NCI-H1105 treated with DMSO at 0.1 percent for 48 hours (cell line): ENCODE data around the gene PTHLH.

Experiments used
- DNase-seq: peaks from one replicate; lab custom pipeline; 2025; lab: John Stamatoyannopoulos, UW

Gene PTHLH

GRCh38 chr12:27972721-27973120, at the start of gene PTHLH:
Gene PTHLH (minus strand): TSS chr12:27972733. CDS start chr12:27969494, 3,239 bp downstream.
- DNase-seq: no peak

GRCh38 chr12:28021704-28022103, 49.2 kb upstream of the PTHLH start:
- no peak for DNase-seq

- DNase-seq: no peak
Observed at GRCh38 chr12:28017873-28018255, 45.3 kb upstream of the PTHLH start.

- DNase-seq: no peak
Observed at GRCh38 chr12:28017126-28017872, 44.8 kb upstream of the PTHLH start.

GRCh38 chr12:28015165-28015564, 42.6 kb upstream of the PTHLH start:
- DNase-seq: no peak

- no peak for DNase-seq
Observed at GRCh38 chr12:28014196-28014595, 41.7 kb upstream of the PTHLH start.

- no peak for DNase-seq
Observed at GRCh38 chr12:28012333-28012918, 39.9 kb upstream of the PTHLH start.

- DNase-seq: no peak
Observed at GRCh38 chr12:28010036-28010435, 37.5 kb upstream of the PTHLH start.

GRCh38 chr12:27999970-28000369, 27.4 kb upstream of the PTHLH start:
- DNase-seq: no peak

- no peak for DNase-seq
Observed at GRCh38 chr12:27999521-27999920, 27.0 kb upstream of the PTHLH start.

- peak; percentile 41 for DNase-seq
Observed at GRCh38 chr12:27998658-27999057, 26.1 kb upstream of the PTHLH start.

GRCh38 chr12:27998170-27998569, 25.6 kb upstream of the PTHLH start:
- DNase-seq: no peak

- DNase-seq: no peak
Observed at GRCh38 chr12:27996761-27997160, 24.2 kb upstream of the PTHLH start.

GRCh38 chr12:27995406-27995805, 22.9 kb upstream of the PTHLH start:
- no peak for DNase-seq

- no peak for DNase-seq
Observed at GRCh38 chr12:27988594-27989233, 16.2 kb upstream of the PTHLH start.

GRCh38 chr12:27987331-27987730, 14.8 kb upstream of the PTHLH start:
- DNase-seq: no peak

- DNase-seq: no peak
Observed at GRCh38 chr12:27984275-27984674, 11.7 kb upstream of the PTHLH start.

GRCh38 chr12:27982951-27983350, 10.4 kb upstream of the PTHLH start:
- no peak for DNase-seq

- DNase-seq: no peak
Observed at GRCh38 chr12:27982385-27982784, 9.9 kb upstream of the PTHLH start.

GRCh38 chr12:27981874-27982273, 9.3 kb upstream of the PTHLH start:
- DNase-seq: no peak

GRCh38 chr12:27979145-27979544, 6.6 kb upstream of the PTHLH start:
- no peak for DNase-seq

- no peak for DNase-seq
Observed at GRCh38 chr12:27975222-27976136, 2.9 kb upstream of the PTHLH start.
